Left cardiac atrium (tissue), 4 donors: ENCODE results near the gene KIAA1549. TPM values are rescaled to one million over a fixed set of nuclear protein-coding genes. Genes with fewer than 3 reads are reported as not detected.
"Not testable (repeated sequence)": the region's sequence is repeated elsewhere in the genome, so short reads cannot be mapped to it uniquely, and the experiment has no call there.

Experiments used
- ATAC-seq, 2 donors: fragments of 200-7000 bp; cut with Tn5 transposase; one replicate each; pipeline ENCODE4 v1.9.1; 2020; ENCODE audit warnings: mild to moderate bottlenecking in 2 of 2, moderate library complexity in 2 of 2
- DNase-seq: peaks from one replicate; pipeline ENCODE4 v3.0.0-alpha.2; 2020
- intact Hi-C, 2 donors: fragments of 100-400 bp; cut with DNase I; formaldehyde crosslinking; loops; one replicate each; pipeline versions ENCODE4 v1.14.1 to v1.15.1; 2022 to 2023
- total RNA-seq, 2 donors: library from RNA; stranded (reverse); fragmentation: NEBNext Ultra II Directional; extraction: Animal tissue kit (Norgen Biotek cat#: 25700); gene quantifications; one replicate each; pipeline ENCODE4 v1.2.1, GENCODE V29; 2021
- donor health status: DM: no; HTN: yes; CAD: no.
- donor health status: DM: no; HTN: yes; CAD: no; lungs with severe emphysema.
- donor health status: DM: yes; HTN: yes; CAD: no.
- donor health status: Dilated cardiomyopathy.

KIAA1549 gene
- total RNA-seq, 2 donors from 2014 or later, result 1.3 to 1.5 TPM

DNA sequence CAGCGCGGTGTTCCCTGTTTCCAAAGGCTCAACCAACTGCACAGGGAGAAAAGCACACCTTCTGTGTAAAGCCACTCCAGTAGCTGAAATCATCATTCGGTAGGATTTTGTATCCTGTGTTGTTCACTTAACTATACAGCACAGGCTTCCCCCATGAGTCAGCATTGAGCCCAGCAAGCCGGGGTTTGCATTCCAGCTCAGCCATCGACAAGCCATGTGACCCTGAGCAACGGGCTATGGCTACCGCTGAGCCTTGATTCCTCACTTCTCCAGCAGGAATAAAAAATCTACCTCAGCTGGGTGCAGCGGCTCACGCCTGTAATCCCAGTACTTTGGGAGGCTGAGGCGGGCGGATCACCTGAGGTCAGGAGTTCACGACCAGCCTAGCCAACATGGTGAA is 139.1 kb downstream of the KIAA1549 start:
- DNase-seq (no peak), ATAC-seq (no peak)
- intact Hi-C loops, result no loop called here

DNA sequence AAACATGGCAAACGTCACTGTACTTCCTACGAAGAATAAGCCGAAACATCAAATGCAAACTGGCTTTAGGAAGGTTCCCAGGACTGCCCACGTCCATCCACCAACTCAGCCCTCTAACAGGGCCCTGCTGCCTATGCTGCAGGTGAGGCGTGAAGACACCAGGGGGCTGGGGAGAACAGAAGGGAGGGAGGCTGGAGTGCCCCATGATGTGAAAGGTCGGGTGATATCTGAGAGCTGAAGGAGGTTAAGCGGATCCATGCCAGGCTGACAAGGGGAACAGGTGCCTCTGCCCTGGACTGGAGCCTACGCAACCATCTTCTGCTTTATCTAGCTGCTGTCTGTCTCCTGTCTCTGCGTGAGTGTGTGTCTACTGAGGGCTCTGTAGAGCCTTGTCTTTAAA is 143.0 kb downstream of the KIAA1549 start:
- DNase-seq (no peak), ATAC-seq (no peak)

DNA sequence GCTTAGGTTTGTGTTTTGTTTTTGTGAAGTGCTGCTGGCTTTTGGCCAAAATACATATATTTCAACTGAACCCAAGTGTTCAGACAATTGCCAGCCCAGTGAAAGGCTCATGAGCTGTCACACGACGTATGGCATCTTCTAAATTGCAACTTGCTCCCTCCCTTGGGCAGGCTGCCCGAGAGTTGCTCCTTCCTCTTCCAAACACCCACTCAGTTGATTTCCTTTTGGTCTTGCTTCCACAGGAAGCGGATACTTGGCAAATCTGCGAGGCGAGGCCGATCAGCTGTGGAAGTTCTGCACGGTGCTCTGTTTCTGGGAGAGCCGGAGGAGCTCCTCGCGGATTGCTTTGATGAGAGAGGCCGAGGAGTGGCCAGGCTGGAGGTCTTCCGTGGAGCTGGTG is 143.6 kb downstream of the KIAA1549 start:
- intact Hi-C loops, result no loop called here
- DNase-seq (peak; percentile 62), ATAC-seq (peak in 1 of 2 donors; percentile 53)

More for the DNA sequence above, 143.0 kb downstream of the KIAA1549 start:
- intact Hi-C loops, result no loop called here

DNA sequence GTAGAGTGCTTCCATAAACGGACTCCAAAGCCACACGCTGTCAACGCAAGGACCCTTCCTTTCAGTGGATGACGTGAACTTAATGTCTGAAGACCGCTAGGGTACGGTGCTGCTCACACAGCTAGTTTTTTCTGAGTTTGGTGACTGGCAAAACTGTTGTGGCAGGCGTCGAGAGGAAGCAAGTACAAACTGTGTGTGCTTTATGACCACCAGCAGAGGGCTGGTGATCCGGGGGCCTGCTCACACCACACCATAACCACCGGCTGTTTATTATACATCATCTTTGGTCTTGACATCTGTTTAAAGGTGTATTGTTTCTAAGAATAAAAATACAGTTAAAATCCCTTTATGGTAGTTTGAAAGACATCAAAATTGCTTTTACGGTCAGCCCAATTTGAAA is 146.1 kb downstream of the KIAA1549 start:
- no peak for ATAC-seq
- intact Hi-C loops, result no loop called here

DNA sequence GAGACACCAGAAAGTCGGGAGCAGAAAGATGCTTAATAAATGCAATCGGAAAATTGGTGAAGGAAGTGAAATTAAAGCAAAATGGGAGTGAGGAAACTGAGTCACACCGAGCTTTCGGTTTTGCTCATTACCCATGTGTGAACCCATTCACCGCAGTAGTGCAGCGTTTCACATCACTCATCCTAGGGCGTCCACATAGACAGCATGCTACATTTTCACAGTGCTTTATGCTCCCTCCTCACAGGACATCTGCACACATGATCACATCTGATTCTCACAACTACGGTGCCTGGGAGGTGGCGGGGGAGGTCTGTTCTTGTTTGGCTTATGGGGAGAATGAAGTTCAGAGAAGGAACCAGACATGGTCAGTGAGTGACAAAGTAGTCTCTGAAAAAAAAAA is 146.6 kb downstream of the KIAA1549 start:
- no peak for DNase-seq
- intact Hi-C loops, result no loop called here
- no peak for ATAC-seq

More for the DNA sequence above, 146.1 kb downstream of the KIAA1549 start:
- no peak for DNase-seq

DNA sequence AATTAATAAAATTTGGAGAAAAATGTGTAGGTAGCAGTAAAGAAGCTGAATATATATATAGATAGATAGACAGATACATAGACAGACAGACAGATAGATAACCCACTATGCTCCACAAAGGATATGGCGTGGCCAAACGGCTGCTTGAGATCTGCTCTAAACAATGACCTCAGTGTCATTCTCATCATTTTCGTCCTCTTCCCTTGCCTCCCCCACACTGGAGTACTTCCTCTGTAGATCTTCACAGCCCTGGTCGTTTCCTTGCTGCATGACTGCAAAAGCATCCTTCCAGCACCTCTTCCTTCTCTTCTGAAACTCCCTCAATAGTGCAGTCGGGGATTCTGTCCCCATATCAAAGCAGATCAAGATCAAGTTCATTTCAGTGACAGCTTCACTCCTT is 147.6 kb downstream of the KIAA1549 start:
- no peak for ATAC-seq
- DNase-seq, result no peak
- intact Hi-C loops, result no loop called here

DNA sequence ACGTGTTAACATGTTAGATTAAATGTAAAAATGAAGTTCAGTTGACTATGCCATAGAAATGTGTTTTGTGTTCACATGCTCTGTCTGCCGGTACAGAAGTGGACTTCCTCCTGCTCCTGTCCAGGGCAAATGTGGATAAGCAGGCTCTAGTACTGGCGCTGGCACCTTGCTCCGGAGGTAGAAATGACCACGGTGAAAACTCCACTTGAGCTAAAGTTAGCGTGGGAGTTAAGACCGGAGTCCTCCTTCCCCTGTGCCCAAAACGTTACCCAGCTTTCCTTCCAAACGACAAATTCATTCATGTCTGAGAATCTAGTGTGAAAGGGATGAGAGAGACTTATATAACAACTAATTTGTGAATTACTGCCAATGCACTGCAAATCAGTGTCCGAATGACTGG is 148.2 kb downstream of the KIAA1549 start:
- no peak for DNase-seq
- intact Hi-C loops, result no loop called here

DNA sequence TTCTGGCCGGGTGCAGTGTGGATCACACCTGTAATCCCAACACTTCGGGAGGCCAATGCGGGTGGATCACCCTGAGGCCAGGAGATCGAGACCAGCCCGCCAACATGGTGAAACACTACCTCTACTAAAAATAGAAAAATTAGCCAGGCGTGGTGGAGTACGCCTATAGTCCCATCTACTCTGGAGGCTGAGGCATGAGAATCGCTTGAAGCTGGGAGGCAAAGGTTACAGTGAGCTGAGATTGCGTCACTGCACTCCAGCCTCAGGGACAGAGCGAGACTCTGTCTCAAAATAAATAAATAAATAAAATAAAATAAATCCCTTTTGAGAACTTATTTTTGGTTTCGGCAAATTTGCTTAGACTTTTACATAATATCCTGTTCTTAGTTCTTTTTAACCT is 151.9 kb downstream of the KIAA1549 start:
- no peak for ATAC-seq
- no peak for DNase-seq
- intact Hi-C loops, result no loop called here

More for the DNA sequence above, 148.2 kb downstream of the KIAA1549 start:
- ATAC-seq, result no peak

DNA sequence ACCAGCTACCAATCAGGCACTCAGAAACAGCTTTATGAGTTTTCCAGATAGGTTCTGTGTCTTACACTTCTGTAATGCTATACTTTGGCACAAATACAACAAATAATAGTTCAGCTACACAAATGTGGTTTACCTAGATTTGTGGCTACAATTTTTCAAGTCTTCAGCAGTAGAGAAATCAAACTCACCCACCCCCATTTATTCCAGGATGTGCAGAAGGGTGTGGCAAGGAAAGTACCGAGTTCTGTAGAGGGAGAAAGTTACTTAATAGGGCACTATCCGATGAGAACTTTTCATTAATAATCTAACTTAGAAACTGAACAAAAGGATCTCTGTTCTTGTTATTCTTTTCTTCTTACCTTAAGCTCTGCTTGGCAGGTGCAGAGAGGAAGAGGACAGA is 152.9 kb downstream of the KIAA1549 start:
- ATAC-seq, result no peak
- intact Hi-C loops, result no loop called here
- DNase-seq, result no peak

DNA sequence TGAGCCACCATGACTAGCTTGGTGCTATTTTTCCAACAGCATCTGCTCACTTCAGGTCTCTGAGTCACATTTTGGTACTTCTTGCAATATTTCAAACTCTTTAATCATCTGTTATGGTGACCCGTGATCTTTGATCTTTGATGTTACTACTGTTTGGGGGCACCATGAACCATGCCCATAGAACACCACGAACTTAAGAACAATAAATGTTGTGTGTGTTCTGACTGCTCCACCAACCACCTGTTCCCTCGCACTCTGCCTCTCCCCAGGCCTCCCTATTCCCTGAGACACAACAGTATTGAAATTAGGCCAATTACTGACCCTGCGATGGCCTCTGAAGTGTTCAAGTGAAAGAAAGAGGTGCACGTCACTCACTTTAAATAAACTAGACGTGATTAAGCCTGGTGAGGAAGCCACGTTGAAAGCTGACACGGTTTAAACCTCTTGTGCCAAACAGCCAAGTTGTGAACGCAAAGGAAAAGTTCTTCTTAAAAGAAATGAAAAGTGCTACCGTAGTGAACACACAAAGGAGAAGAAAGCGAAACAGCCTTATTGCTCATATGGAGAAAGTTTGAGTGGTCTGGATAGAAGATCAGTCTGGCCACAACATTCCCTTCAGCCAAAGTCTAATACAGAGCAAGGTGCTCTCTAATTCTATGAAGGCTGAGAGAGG is 156.0 kb downstream of the KIAA1549 start:
- ATAC-seq, result no peak
- intact Hi-C loops, result no loop called here

DNA sequence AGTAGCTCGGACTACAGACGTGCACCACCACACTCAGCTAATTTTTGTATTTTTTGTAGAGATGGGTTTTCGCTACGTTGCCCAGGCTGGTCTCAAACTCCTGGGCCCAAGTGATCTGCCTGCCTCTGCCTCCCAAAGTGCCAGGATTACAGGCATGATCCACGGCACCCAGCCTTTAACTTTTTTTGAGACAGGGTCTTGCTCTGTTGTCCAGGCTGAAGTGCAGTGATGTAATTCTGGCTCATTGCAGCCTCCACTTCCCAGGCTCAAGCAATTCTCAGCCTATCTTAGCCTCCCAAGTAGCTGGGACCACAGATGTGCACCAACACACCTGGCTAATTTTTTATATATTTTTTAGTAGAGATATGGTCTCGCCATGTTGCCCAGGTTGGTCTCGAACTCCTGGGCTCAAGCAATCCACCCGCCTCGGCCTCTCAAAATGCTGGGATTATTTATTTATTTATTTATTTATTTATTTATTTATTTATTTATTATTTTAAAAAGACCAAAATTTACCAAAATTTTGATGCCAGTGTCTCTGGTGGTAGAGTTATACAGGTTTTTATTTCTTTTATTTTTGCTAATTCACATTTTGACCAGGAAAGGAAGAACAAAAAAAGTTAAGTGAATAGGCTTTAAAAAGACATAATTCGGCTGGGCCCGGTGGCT is 158.2 kb downstream of the KIAA1549 start:
- intact Hi-C loops, result no loop called here
- DNase-seq (no peak), ATAC-seq (no peak)

More for the DNA sequence above, 156.0 kb downstream of the KIAA1549 start:
- no peak for DNase-seq

DNA sequence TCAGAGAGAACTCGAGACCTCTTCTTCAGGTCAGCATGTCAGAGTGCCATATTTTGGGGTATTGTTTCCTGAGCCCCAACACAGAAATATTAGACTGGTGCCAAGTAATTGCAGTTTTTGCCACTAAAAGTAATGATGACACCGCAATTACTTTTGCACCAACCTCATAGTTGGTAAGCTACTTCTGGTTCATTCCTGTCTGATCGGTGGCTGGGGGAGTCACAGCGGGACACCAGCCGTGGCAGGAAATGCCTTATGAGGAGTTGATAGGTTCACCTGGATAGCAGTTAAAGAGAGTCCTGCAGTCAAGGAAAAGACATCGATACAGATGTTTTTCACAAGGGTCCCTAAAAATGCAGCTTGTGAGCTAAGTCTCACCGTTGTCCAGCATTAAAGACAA is 159.3 kb downstream of the KIAA1549 start:
- intact Hi-C loops, result no loop called here
- DNase-seq, result no peak
- no peak for ATAC-seq

DNA sequence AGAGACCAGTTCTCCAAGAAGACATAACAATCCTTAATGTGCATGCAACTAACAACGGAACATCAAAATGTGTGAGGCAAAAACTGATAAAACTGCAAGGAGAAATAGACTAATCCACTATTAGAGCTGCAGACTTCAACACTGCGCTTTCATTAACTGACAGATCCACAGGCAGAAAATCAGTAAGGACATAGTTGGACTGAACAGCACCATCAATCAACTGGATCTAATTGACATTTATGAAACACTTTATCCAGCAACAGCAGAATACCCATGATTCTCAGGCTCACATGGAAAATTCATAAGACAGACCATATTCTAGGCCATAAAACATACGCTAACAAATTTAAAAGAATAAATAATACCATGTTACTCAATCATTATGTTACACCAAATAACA is 161.6 kb downstream of the KIAA1549 start:
- ATAC-seq (no peak), DNase-seq (no peak)
- intact Hi-C loops, result no loop called here

DNA sequence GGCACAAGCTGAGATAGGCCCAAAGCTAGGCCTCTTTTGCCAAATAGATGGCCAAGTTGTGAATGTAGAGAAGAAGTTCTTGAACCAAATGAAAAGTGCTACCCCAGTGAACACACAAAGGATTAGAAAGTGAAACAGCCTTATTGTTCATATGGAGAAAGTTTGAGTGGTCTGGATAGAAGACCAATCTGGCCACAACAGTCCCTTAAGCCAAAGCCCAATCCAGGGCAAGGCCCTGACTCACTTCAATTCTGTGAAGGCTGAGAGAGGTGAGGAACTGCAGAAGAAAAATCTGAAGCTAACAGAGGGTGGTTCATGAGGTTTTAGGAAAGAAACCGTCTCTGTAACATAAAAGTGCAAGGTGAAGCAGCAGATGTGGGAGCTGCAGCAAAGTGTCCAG is 164.5 kb downstream of the KIAA1549 start:
- no peak for ATAC-seq
- intact Hi-C loops, result no loop called here

DNA sequence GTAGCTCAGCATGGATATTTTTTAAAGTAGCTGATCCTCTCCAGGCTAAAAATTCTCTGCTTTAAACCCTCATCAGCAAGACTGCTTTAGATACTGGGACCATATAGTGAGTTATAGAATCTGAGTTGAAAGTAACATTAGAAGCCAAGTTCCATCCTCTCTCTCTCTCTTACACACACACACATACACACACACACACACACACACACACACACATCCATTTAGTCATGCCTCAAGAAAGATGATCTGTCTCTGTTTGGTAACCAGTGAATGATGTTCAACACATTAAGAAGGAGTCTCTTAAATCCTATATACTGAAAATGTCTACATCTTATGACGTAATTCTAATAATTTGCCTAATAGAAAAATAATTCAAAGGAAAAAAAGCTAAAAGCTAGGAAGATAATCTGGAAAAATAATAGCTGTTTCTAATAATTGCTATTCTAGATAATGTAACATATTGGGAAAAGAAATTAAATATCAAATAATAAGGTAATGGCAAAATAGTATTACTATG is 166.3 kb downstream of the KIAA1549 start:
- DNase-seq, result no peak
- ATAC-seq, result no peak
- intact Hi-C loops, result no loop called here

More for the DNA sequence above, 164.5 kb downstream of the KIAA1549 start:
- no peak for DNase-seq

DNA sequence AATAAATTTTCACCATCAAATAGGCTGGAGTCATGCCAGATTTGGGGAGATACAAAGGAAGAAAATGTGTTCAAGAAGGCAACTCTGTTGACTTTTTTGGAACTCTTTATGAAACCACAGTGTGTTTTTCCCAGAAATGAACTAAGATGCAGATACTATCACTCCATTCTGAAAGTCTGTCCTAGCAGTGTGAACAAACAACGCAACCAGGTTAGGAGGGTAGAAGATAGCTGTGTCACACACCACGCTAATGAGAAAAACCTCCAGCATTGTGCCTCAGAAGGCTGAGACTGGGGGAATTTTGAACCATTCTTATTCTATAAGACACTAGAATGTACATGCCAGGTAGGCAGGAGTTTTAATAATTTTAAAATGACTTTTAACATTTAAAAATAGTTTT is 167.2 kb downstream of the KIAA1549 start:
- intact Hi-C loops, result no loop called here
- ATAC-seq (no peak), DNase-seq (no peak)

DNA sequence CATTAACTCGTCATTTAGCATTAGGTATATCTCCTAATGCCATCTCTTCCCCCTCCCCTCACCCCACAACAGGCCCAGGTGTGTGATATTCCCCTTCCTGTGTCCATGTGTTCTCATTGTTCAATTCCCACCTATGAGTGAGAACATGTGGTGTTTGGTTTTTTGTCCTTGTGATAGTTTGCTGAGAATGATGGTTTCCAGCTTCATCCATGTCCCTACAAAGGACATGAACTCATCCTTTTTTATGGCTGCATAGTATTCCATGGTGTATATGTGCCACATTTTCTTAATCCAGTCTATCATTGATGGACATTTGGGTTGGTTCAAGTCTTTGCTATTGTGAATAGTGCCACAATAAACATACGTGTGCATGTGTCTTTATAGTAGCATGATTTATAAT is 169.9 kb downstream of the KIAA1549 start:
- intact Hi-C loops, ATAC-seq, DNase-seq: not testable (repeated sequence)

DNA sequence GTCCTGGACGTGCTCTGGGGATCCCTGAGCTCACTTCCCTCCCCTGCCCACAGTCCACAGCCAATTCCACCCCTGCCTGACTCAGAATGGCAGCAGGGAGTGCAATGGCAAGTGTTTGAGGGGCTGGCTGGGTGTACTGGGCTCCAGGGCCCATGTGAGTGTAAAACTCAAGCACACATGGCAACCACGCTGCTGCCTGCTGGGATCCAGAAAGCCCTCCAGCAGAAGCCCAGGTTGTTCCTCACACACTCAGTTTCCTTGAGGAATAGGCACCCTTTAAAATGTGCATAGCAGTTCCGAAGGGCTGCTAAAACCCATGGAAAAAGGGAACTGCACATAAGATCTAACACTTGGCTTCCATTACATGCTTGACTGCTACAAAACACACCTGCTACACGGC is 171.8 kb downstream of the KIAA1549 start:
- DNase-seq (no peak), ATAC-seq (no peak)
- intact Hi-C loops, result no loop called here

DNA sequence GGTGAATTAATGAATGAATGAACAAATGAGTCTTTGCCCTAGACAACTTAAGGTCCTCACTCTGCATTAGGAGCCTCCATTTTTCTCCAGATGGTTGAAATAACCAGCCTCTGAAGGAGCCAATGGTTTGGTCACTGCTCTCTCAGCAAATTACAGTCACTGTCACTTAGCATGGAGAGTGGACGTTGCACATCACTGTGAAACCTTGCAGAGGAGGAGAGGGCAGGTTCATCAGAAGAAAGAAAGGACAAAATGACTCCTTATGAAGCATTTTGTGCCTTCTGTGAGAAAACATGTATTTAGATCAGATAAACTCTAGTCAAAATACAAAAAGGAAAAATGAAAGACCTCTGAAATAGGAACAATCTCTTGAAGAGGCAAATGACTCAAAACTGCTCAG is 176.6 kb downstream of the KIAA1549 start:
- ATAC-seq, result no peak
- intact Hi-C loops, result no loop called here
- DNase-seq, result no peak

DNA sequence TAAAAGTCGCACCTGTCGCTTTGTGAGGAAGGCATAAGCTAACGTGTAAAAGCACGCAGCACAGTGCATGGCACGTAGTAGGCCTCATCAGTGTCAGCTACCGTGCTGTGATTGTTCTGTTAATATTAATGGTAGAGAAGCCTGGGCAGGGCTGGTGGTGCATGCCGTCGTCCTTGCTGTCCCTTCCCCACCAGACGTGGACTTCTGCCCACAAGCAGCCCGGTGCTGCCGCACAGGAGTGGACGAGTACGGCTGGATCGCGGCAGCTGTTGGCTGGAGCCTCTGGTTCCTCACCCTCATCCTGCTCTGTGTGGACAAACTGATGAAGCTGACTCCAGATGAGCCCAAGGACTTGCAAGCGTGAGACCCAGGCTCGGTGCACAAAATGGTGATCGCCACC is 178.5 kb downstream of the KIAA1549 start:
- ATAC-seq, result no peak
- intact Hi-C loops, result no loop called here
- DNase-seq, result no peak

DNA sequence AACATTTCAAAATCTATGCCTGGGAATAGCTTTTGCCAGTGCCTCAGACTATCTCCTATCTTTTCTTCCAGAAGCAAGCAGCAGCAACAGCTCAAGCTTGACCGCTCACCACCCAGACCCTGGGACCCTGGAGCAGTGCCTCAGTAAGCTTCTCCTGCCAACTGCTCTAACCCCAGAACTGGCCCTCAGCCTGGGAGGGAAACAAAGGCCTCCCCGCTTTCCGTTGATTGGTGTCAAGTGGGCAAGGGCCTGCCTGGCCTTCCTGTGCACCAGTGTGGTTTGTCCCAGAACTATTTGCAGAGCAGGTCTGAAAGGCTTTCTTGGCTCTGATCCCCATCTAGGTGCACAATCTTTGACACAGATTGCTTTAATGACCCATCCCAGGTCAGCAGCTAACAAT is 179.9 kb downstream of the KIAA1549 start:
- DNase-seq, result no peak
- intact Hi-C loops, result no loop called here

More for the DNA sequence above, 179.9 kb downstream of the KIAA1549 start:
- ATAC-seq, result no peak
